RWPE1 (cell line): ENCODE data around the gene CERK.

Source experiments
- CTCF ChIA-PET: fragments of 350-600 bp; sonication (Branson Sonifier 250); formaldehyde crosslinking; extraction: SDS; loops from one replicate; lab custom pipeline; 2021; lab: Yijun Ruan, JAX
- POLR2A ChIA-PET: fragments of 400-600 bp; formaldehyde crosslinking; extraction: SDS; loops from one replicate; lab custom pipeline; 2020; ENCODE audit warnings: antibody characterized with exemption; ENCODE audit not compliant: low non-redundant PET; lab: Yijun Ruan, JAX
- DNase-seq: peaks from one replicate; pipeline ENCODE4 v3.0.0; 2012; ENCODE audit warnings: low spot score
- H3K27ac ChIP-seq: fragments of 450-650 bp; 2 replicates; pipeline ENCODE4 v1.5.1; 2017
- TF ChIP-seq, protein P1 (sequence below): fragments of 450-650 bp; conservative IDR thresholded peaks from 2 replicates; pipeline ENCODE4 v1.5.1; 2017; ENCODE audit warnings: low read depth, mild to moderate bottlenecking

Gene CERK

DNA sequence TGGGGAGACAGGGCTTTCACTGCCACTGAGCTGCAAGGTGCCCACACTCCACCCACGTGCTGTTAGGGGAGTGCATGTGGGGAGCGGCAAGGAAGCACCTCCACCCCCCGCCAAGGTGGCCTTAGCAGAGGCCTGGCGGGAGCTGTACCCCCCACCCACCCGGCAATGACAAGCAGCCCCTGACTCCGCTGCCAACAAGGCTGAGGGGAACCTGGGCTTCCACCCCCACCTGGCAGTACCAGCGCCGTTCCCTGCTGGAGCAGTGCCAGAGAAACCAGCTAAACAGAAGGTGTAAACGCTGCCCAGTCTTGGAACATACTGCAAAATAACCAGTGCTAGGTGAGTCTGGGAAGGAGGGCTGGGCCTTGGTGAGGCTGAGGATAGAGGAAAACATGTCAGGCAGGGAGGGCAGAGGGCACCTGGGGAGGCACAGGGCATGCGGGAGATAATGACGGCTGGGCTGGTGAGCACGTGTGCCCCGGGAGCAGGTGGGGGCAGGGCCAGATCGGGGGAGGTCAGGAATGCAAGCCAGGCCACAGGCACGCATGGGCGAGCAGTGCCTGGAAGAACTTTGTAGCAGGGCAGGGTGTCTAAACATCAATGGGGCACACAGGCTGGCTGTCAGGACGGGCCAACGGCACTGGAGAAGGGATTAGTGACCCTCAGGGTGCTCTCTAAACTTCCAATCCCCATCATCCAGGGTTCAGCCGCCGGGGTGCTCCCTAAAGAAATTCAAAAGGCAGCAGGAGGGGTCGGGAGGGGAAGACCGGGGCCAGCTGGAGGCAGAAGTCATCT is 6.6 kb downstream of the CERK start:
- POLR2A ChIA-PET: no interaction called here
- peak overlapping the region; percentile 76 for H3K27ac ChIP-seq
- CTCF ChIA-PET: interaction anchor here (1.6 kb wide), 1 partner anchor 168 kb away, joined by 5 read pairs; no protein-coding TSS in a partner anchor
- TF ChIP-seq, protein P1, sequence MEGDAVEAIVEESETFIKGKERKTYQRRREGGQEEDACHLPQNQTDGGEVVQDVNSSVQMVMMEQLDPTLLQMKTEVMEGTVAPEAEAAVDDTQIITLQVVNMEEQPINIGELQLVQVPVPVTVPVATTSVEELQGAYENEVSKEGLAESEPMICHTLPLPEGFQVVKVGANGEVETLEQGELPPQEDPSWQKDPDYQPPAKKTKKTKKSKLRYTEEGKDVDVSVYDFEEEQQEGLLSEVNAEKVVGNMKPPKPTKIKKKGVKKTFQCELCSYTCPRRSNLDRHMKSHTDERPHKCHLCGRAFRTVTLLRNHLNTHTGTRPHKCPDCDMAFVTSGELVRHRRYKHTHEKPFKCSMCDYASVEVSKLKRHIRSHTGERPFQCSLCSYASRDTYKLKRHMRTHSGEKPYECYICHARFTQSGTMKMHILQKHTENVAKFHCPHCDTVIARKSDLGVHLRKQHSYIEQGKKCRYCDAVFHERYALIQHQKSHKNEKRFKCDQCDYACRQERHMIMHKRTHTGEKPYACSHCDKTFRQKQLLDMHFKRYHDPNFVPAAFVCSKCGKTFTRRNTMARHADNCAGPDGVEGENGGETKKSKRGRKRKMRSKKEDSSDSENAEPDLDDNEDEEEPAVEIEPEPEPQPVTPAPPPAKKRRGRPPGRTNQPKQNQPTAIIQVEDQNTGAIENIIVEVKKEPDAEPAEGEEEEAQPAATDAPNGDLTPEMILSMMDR: no peak
- peak; percentile 43 for DNase-seq

GRCh38 chr22:46730568-46731245 is 7.3 kb downstream of the CERK start:
- ChIA-PET POLR2A (no interaction called here), CTCF (interaction anchor here (1.6 kb wide), 1 partner anchor 167 kb away, joined by 5 read pairs; no protein-coding TSS in a partner anchor)
- H3K27ac ChIP-seq: peak overlapping the region; percentile 76
- DNase-seq: no peak
- TF ChIP-seq, protein P1: no peak

DNA sequence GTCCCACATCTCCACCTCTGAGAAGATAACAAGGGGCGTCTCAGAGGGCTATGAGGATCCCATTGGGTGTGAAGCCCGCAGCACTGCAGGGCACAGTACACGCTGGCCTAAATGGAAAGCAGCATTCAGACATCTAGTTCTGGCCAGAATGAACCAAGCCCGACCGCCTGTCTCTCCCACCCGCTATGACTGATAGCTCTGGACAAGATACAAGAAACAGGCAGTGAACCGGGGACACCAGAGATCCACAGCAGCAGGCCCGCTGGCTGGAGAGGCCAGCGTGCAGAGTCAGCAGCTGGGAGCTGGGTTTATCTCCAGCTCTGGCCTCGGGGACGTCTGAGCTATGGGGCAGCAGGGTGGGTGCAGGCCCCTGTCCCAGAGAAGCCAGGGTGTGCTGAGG is 9.6 kb downstream of the CERK start:
- TF ChIP-seq, protein P1: no peak
- CTCF ChIA-PET: no interaction called here
- DNase-seq: no peak
- H3K27ac ChIP-seq: peak overlapping the region; percentile 29
- POLR2A ChIA-PET: no interaction called here

GRCh38 chr22:46727813-46728364 is 10.2 kb downstream of the CERK start:
- ChIA-PET CTCF (no interaction called here), POLR2A (no interaction called here)

GRCh38 chr22:46726986-46727317 is 11.1 kb downstream of the CERK start:
- POLR2A ChIA-PET: no interaction called here
- TF ChIP-seq, protein P1: no peak
- CTCF ChIA-PET: no interaction called here
- H3K27ac ChIP-seq: peak overlapping the region; percentile 42; the same call in 1 of the 2 replicates
- no peak for DNase-seq

More at GRCh38 chr22:46727813-46728364, 10.2 kb downstream of the CERK start:
- peak overlapping the region; percentile 29 for H3K27ac ChIP-seq
- TF ChIP-seq, protein P1: no peak
- DNase-seq: no peak
